ENCODE measurements around the gene BYSL. TPM values are rescaled to one million over a fixed set of nuclear protein-coding genes. Genes with fewer than 3 reads are reported as not detected.

BYSL gene
- total RNA-seq, 2 experiments from 2014 or later = 36.1 to 54.5 TPM

- Histone ChIP-seq H3K4me3 (ENCODE audit: low read depth, low read length, poor library complexity, severe bottlenecking) (no peak overlapping the region), H2AFZ (ENCODE audit: low read length) (no peak overlapping the region), H3K9me2 (ENCODE audit: insufficient read depth, low read length) (no peaks in the 10 kb centered on the region), H3K9me3 (ENCODE audit: low read length) (no peaks in the 10 kb centered on the region), H3K4me1 (ENCODE audit: insufficient read depth, low read length, poor library complexity, severe bottlenecking) (peaks cover 4% of the 10 kb centered on the region), H4K20me1 (ENCODE audit: insufficient read depth, low read length) (no peaks in the 10 kb centered on the region), H3K36me3 (ENCODE audit: insufficient read depth, low read length) (peaks cover 33% of the 10 kb centered on the region; the same call in 1 of the 2 replicates), H3K4me2 (ENCODE audit: low read length) (no peak overlapping the region), H3K79me2 (ENCODE audit: insufficient read depth, low read depth, low read length) (no peaks in the 10 kb centered on the region), H3K27ac (ENCODE audit: low read depth, low read length, poor library complexity, severe bottlenecking) (no peak overlapping the region)
- ChIA-PET CTCF (ENCODE audit: unreplicated experiment) (no interaction called here), POLR2A (interaction anchor here (0.7 to 1.8 kb wide), 2 partner anchors 20 to 548 kb away, joined by 4 read pairs; no protein-coding TSS in a partner anchor)
- no peak for DNase-seq (ENCODE audit: low spot score)
- intact Hi-C loops (cut with micrococcal nuclease; ENCODE audit: unreplicated experiment) = no loop called here
- no TSS peak for BruUV-seq (replicated peaks)
- no peak for TF ChIP-seq EZH2phosphoT487 (IDR thresholded peaks at IDR 0.05; ENCODE audit: borderline replicate concordance, low read depth, low read length)
- TF ChIP-seq, protein P1, sequence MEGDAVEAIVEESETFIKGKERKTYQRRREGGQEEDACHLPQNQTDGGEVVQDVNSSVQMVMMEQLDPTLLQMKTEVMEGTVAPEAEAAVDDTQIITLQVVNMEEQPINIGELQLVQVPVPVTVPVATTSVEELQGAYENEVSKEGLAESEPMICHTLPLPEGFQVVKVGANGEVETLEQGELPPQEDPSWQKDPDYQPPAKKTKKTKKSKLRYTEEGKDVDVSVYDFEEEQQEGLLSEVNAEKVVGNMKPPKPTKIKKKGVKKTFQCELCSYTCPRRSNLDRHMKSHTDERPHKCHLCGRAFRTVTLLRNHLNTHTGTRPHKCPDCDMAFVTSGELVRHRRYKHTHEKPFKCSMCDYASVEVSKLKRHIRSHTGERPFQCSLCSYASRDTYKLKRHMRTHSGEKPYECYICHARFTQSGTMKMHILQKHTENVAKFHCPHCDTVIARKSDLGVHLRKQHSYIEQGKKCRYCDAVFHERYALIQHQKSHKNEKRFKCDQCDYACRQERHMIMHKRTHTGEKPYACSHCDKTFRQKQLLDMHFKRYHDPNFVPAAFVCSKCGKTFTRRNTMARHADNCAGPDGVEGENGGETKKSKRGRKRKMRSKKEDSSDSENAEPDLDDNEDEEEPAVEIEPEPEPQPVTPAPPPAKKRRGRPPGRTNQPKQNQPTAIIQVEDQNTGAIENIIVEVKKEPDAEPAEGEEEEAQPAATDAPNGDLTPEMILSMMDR (conservative IDR thresholded peaks at IDR 0.05; ENCODE audit: low read length) = no peak
Observed at GRCh38 chr6:41872147-41872546, 49.2 kb upstream of the BYSL start.

DNA sequence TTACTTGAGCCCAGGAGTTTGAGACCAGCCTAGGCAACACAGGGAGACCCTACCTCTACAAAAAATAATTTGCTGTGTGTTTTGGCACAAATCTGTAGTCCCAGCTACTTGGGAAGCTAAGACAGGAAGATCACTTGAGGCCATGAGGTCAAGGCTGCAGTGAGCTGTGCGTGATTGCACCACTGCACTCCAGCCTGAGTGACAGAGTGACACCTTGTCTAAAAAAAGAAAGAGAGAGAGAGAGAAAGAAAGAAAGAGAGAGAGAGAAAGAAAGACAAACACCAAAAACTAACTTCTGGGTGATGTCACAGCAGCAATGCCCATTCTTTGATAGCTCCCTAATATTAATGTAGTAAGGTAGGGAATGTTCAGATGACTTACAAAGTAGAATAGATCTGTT, 46.6 kb upstream of the BYSL start:
- Histone ChIP-seq H3K4me2 (ENCODE audit: low read length) (no peak overlapping the region), H3K9me3 (ENCODE audit: low read length) (no peaks in the 10 kb centered on the region), H3K4me1 (ENCODE audit: insufficient read depth, low read length, poor library complexity, severe bottlenecking) (no peaks in the 10 kb centered on the region), H3K79me2 (ENCODE audit: insufficient read depth, low read depth, low read length) (no peaks in the 10 kb centered on the region), H3K4me3 (ENCODE audit: low read depth, low read length, poor library complexity, severe bottlenecking) (no peak overlapping the region), H3K36me3 (ENCODE audit: insufficient read depth, low read length) (peaks cover 13% of the 10 kb centered on the region; the same call in 1 of the 2 replicates), H3K9me2 (ENCODE audit: insufficient read depth, low read length) (no peaks in the 10 kb centered on the region), H2AFZ (ENCODE audit: low read length) (no peak overlapping the region), H3K27ac (ENCODE audit: low read depth, low read length, poor library complexity, severe bottlenecking) (no peak overlapping the region), H4K20me1 (ENCODE audit: insufficient read depth, low read length) (no peaks in the 10 kb centered on the region)
- DNase-seq (ENCODE audit: low spot score) = no peak
- CTCF ChIA-PET (ENCODE audit: unreplicated experiment) = no interaction called here
- TF ChIP-seq, protein P1 (conservative IDR thresholded peaks at IDR 0.05; ENCODE audit: low read length) = no peak
- TF ChIP-seq EZH2phosphoT487 (IDR thresholded peaks at IDR 0.05; ENCODE audit: borderline replicate concordance, low read depth, low read length) = no peak
- intact Hi-C loops (cut with micrococcal nuclease; ENCODE audit: unreplicated experiment) = no loop called here
- BruUV-seq (replicated peaks) = no TSS peak
- POLR2A ChIA-PET = interaction anchor here (0.5 to 2.4 kb wide), 7 partner anchors 18 to 348 kb away, joined by 3 to 5 read pairs (median 3); partner anchors contain the start of gene USP49

GRCh38 chr6:41877051-41877680, 44.1 kb upstream of the BYSL start:
- intact Hi-C loops (cut with micrococcal nuclease; ENCODE audit: unreplicated experiment) = no loop called here
- no peak overlapping the region for H3K4me3 ChIP-seq (ENCODE audit: low read depth, low read length, poor library complexity, severe bottlenecking)
- no peaks in the 10 kb centered on the region for H3K9me3 ChIP-seq (ENCODE audit: low read length)
- BruUV-seq (replicated peaks) = no TSS peak
- no peak overlapping the region for H3K4me2 ChIP-seq (ENCODE audit: low read length)
- H2AFZ ChIP-seq (ENCODE audit: low read length) = no peak overlapping the region
- no peak for DNase-seq (ENCODE audit: low spot score)
- ChIA-PET CTCF (ENCODE audit: unreplicated experiment) (no interaction called here), POLR2A (interaction anchor here (0.6 to 2.4 kb wide), 5 partner anchors 10 to 682 kb away, joined by 3 to 6 read pairs (median 5); no protein-coding TSS in a partner anchor)
- TF ChIP-seq, protein P1 (conservative IDR thresholded peaks at IDR 0.05; ENCODE audit: low read length) = no peak
- no peaks in the 10 kb centered on the region for H3K4me1 ChIP-seq (ENCODE audit: insufficient read depth, low read length, poor library complexity, severe bottlenecking)
- no peak overlapping the region for H3K27ac ChIP-seq (ENCODE audit: low read depth, low read length, poor library complexity, severe bottlenecking)
- no peaks in the 10 kb centered on the region for H3K79me2 ChIP-seq (ENCODE audit: insufficient read depth, low read depth, low read length)
- no peaks in the 10 kb centered on the region for H3K9me2 ChIP-seq (ENCODE audit: insufficient read depth, low read length)
- H3K36me3 ChIP-seq (ENCODE audit: insufficient read depth, low read length) = peaks cover 1% of the 10 kb centered on the region; the same call in 1 of the 2 replicates
- H4K20me1 ChIP-seq (ENCODE audit: insufficient read depth, low read length) = no peaks in the 10 kb centered on the region
